HepG2 (cell line): ENCODE results near the gene NECAB2. TPM values are rescaled to one million over a fixed set of nuclear protein-coding genes. Genes with fewer than 3 reads are reported as not detected.

Source experiments
- FOXJ3 ChIP-seq: sonication (generic); formaldehyde crosslinking; IDR thresholded peaks from 2 replicates; pipeline ENCODE4 v1.4.0; 2020; ENCODE audit warnings: missing genetic modification reagents, mild to moderate bottlenecking, borderline replicate concordance
- KAT7 ChIP-seq: IDR thresholded peaks from 2 replicates; pipeline ENCODE4 v1.6.1; 2018; ENCODE audit warnings: borderline replicate concordance, missing compliant biosample characterization
- MLLT10 ChIP-seq: sonication (generic); formaldehyde crosslinking; IDR thresholded peaks from 2 replicates; pipeline ENCODE4 v1.4.0; 2020; ENCODE audit warnings: missing genetic modification reagents
- NFE2L1 ChIP-seq: sonication (generic); formaldehyde crosslinking; IDR thresholded peaks from 2 replicates; pipeline ENCODE4 v1.4.0; 2020; ENCODE audit warnings: missing genetic modification reagents, mild to moderate bottlenecking, borderline replicate concordance
- RBFOX2 ChIP-seq: fragments of 200-400 bp; formaldehyde crosslinking; IDR thresholded peaks from 2 replicates; pipeline ENCODE4 v1.6.1; 2017; ENCODE audit warnings: low read depth, mild to moderate bottlenecking, low read length
- RNF2 ChIP-seq: fragments of 450-650 bp; conservative IDR thresholded peaks from 2 replicates; pipeline ENCODE4 v1.6.1; 2016; ENCODE audit warnings: low read depth
- SP2 ChIP-seq: sonication (generic); formaldehyde crosslinking; IDR thresholded peaks from 2 replicates; pipeline ENCODE4 v1.5.1; 2020; ENCODE audit warnings: mild to moderate bottlenecking, missing genetic modification reagents
- ZNF136 ChIP-seq: sonication (generic); formaldehyde crosslinking; IDR thresholded peaks from 2 replicates; pipeline ENCODE4 v1.8.1; 2022; ENCODE audit warnings: low read depth, mild to moderate bottlenecking, moderate library complexity, missing genetic modification reagents
- ZNF407 ChIP-seq: sonication (generic); formaldehyde crosslinking; IDR thresholded peaks from one replicate; pipeline ENCODE4 v1.5.1; 2020; ENCODE audit warnings: mild to moderate bottlenecking, missing genetic modification reagents; ENCODE audit errors: not compliant biosample characterization
- ZNF547 ChIP-seq: sonication (generic); formaldehyde crosslinking; IDR thresholded peaks from 2 replicates; pipeline ENCODE4 v1.5.1; 2020; ENCODE audit warnings: mild to moderate bottlenecking, missing genetic modification reagents
- ZNF674 ChIP-seq: sonication (generic); formaldehyde crosslinking; IDR thresholded peaks from 2 replicates; pipeline ENCODE4 v1.5.0; 2020; ENCODE audit warnings: low read depth, mild to moderate bottlenecking, missing genetic modification reagents
- ZXDC ChIP-seq: sonication (generic); formaldehyde crosslinking; IDR thresholded peaks from 2 replicates; pipeline ENCODE4 v1.5.0; 2020; ENCODE audit warnings: mild to moderate bottlenecking, missing genetic modification reagents
- polyA plus RNA-seq, 8 experiments: library from polyadenylated mRNA; depleted of rRNA in 3 of 8; stranded (reverse) in 7 of 8; unstranded in 1 of 8; fragments of >200 nt; fragmentation: Illumina TruSeq in 4 of 8; extraction: Trizol in 4 of 8; gene quantifications; 2 replicates each; pipeline versions ENCODE4 v1.2.1 to v1.2.3, GENCODE V29; 2011 to 2016; ENCODE audit warnings: low read depth in 4 of 8, missing spikeins in 1 of 8, mixed read lengths in 1 of 8; ENCODE audit not compliant: insufficient read depth in 1 of 8
- total RNA-seq, 5 experiments: library from RNA; depleted of rRNA; stranded (reverse); fragments of >200 nt; fragmentation: Illumina TruSeq; extraction: Trizol; gene quantifications; 2 replicates each; pipeline ENCODE4 v1.2.3, GENCODE V29; 2016; ENCODE audit warnings: low read depth in 1 of 5
- TF ChIP-seq, protein P1 (sequence below): sonication (generic); formaldehyde crosslinking; IDR thresholded peaks from 2 replicates; pipeline ENCODE4 v1.4.0; 2020; ENCODE audit warnings: missing genetic modification reagents
- TF ChIP-seq, protein P2 (sequence below): conservative IDR thresholded peaks from 2 replicates; pipeline ENCODE4 v1.6.1; 2018; ENCODE audit warnings: missing genetic modification reagents

NECAB2 gene
- total and polyA plus RNA-seq, 2 of the 13 experiments (the other 11 are each of a cell fraction or from before 2014, with no cell fraction given): 0.21 to 0.49 TPM

GRCh38 chr16:83947642-83948234, 20.3 kb upstream of the NECAB2 start (continued):
- peak; percentile 23 for TF ChIP-seq ZNF407
- TF ChIP-seq RBFOX2: no peak
- no peak for TF ChIP-seq SP2 (CRISPR knock-in tag)
- TF ChIP-seq ZXDC (CRISPR knock-in tag): no peak
- no peak for TF ChIP-seq ZNF136 (CRISPR knock-in tag)
- TF ChIP-seq NFE2L1 (CRISPR knock-in tag): no peak
- TF ChIP-seq RNF2: no peak
- no peak for TF ChIP-seq ZNF674 (CRISPR knock-in tag)
- no peak for TF ChIP-seq KAT7 (CRISPR knock-in tag)
- no peak for TF ChIP-seq ZNF547
- TF ChIP-seq, protein P1, sequence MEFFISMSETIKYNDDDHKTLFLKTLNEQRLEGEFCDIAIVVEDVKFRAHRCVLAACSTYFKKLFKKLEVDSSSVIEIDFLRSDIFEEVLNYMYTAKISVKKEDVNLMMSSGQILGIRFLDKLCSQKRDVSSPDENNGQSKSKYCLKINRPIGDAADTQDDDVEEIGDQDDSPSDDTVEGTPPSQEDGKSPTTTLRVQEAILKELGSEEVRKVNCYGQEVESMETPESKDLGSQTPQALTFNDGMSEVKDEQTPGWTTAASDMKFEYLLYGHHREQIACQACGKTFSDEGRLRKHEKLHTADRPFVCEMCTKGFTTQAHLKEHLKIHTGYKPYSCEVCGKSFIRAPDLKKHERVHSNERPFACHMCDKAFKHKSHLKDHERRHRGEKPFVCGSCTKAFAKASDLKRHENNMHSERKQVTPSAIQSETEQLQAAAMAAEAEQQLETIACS (CRISPR knock-in tag): no peak
- peak; percentile 43; the same call in 1 of the 2 replicates for TF ChIP-seq FOXJ3 (CRISPR knock-in tag)
- no peak for TF ChIP-seq MLLT10 (CRISPR knock-in tag)
- TF ChIP-seq, protein P2, sequence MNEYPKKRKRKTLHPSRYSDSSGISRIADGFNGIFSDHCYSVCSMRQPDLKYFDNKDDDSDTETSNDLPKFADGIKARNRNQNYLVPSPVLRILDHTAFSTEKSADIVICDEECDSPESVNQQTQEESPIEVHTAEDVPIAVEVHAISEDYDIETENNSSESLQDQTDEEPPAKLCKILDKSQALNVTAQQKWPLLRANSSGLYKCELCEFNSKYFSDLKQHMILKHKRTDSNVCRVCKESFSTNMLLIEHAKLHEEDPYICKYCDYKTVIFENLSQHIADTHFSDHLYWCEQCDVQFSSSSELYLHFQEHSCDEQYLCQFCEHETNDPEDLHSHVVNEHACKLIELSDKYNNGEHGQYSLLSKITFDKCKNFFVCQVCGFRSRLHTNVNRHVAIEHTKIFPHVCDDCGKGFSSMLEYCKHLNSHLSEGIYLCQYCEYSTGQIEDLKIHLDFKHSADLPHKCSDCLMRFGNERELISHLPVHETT (CRISPR knock-in tag): no peak
